GM20000 (cell line): ENCODE results near the gene CTNNAL1.

Experiments
- DNase-seq: peaks from one replicate; pipeline ENCODE4 v3.0.0; 2012; ENCODE audit warnings: low spot score
- CTCF ChIP-seq: IDR thresholded peaks from 2 replicates; pipeline ENCODE4 v1.5.1; 2012; ENCODE audit warnings: mild to moderate bottlenecking, control low read depth; ENCODE audit errors: extremely low read depth, missing control alignments

CTNNAL1 gene

GRCh38 chr9:108894225-108894997, 118.9 kb downstream of the CTNNAL1 start:
- DNase-seq: no peak
- TF ChIP-seq CTCF: no peak
